GM12891 (cell line): Measurements from ENCODE around the gene IQCF6. TPM values are rescaled to one million over a fixed set of nuclear protein-coding genes. Genes with fewer than 3 reads are reported as not detected.

Experiments used
- DNase-seq: peaks from one replicate; pipeline ENCODE4 v3.0.0; 2011; ENCODE audit warnings: low spot score; ENCODE audit not compliant: insufficient read length
- FAIRE-seq: peaks from 2 replicates; lab custom pipeline; 2011; peaks lifted over from hg19 to GRCh38; lab: Jason Lieb, UNC
- PAX5 ChIP-seq: IDR thresholded peaks from 2 replicates; pipeline ENCODE4 v1.6.1; 2011; ENCODE audit warnings: low read length, moderate library complexity, mild to moderate bottlenecking; ENCODE audit not compliant: insufficient read depth, severe bottlenecking
- POLR2A ChIP-seq: IDR thresholded peaks from 2 replicates; pipeline ENCODE4 v1.6.1; 2011; ENCODE audit warnings: low read depth, low read length, control low read depth
- POLR2AphosphoS5 ChIP-seq: IDR thresholded peaks from 2 replicates; pipeline ENCODE4 v1.6.1; 2011; ENCODE audit warnings: low read depth, low read length, control low read depth
- POU2F2 ChIP-seq: IDR thresholded peaks from 2 replicates; pipeline ENCODE4 v1.6.1; 2011; ENCODE audit warnings: low read depth, mild to moderate bottlenecking, control low read depth, low read length, moderate library complexity
- SPI1 ChIP-seq: IDR thresholded peaks from 2 replicates; pipeline ENCODE4 v1.6.1; 2011; ENCODE audit warnings: low read depth, low read length, control low read depth
- TAF1 ChIP-seq: IDR thresholded peaks from 2 replicates; pipeline ENCODE4 v1.6.1; 2011; ENCODE audit warnings: low read depth, low read length, control low read depth
- polyA plus RNA-seq: library from polyadenylated mRNA; unstranded; fragments of >200 nt; gene quantifications from one replicate; pipeline ENCODE4 v1.2.1, GENCODE V29; 2012; ENCODE audit warnings: low read depth, missing spikeins, inconsistent platforms; ENCODE audit not compliant: missing spikeins

IQCF6 gene
- not detected for polyA plus RNA-seq

GRCh38 chr3:51779137-51779536 lies at the start of gene IQCF6:
TSS of gene IQCF6 (minus strand) at chr3:51779237. CDS start at chr3:51779224, 13 bp downstream.
- DNase-seq = no peak
- TF ChIP-seq PAX5 (no peak), TAF1 (no peak), POLR2A (no peak), SPI1 (no peak), POU2F2 (no peak), POLR2AphosphoS5 (no peak)
- no peak for FAIRE-seq

- no peak for DNase-seq
- TF ChIP-seq POU2F2 (no peak), POLR2A (no peak), TAF1 (no peak), PAX5 (no peak), POLR2AphosphoS5 (no peak), SPI1 (no peak)
- FAIRE-seq = no peak
These were observed 49.3 kb upstream of the IQCF6 start for GRCh38 chr3:51828297-51828696.

- no peak for FAIRE-seq
These were observed 40.8 kb upstream of the IQCF6 start for GRCh38 chr3:51819709-51820406.

GRCh38 chr3:51819151-51819550 lies 40.1 kb upstream of the IQCF6 start:
- TF ChIP-seq PAX5 = no peak
- TF ChIP-seq TAF1 = no peak
- no peak for TF ChIP-seq SPI1
- TF ChIP-seq POLR2A = no peak
- FAIRE-seq (no peak), DNase-seq (no peak)

More at GRCh38 chr3:51819709-51820406, 40.8 kb upstream of the IQCF6 start:
- no peak for DNase-seq
- no peak for TF ChIP-seq SPI1
- no peak for TF ChIP-seq PAX5
- no peak for TF ChIP-seq POLR2AphosphoS5
- TF ChIP-seq POU2F2 = no peak
- TF ChIP-seq POLR2A = no peak
- TF ChIP-seq TAF1 = no peak

- no peak for TF ChIP-seq POLR2A
- no peak for TF ChIP-seq TAF1
- DNase-seq = no peak
- no peak for FAIRE-seq
These were observed 38.3 kb upstream of the IQCF6 start for GRCh38 chr3:51817375-51817774.

- no peak for DNase-seq
- no peak for FAIRE-seq
- TF ChIP-seq POLR2A (no peak), SPI1 (no peak), PAX5 (no peak), POU2F2 (no peak), POLR2AphosphoS5 (no peak), TAF1 (no peak)
These were observed 37.7 kb upstream of the IQCF6 start for GRCh38 chr3:51816723-51817122.

GRCh38 chr3:51815614-51816013 lies 36.6 kb upstream of the IQCF6 start:
- DNase-seq (no peak), FAIRE-seq (no peak)
- no peak for TF ChIP-seq PAX5
- no peak for TF ChIP-seq TAF1
- TF ChIP-seq POU2F2 = no peak
- no peak for TF ChIP-seq POLR2A
- no peak for TF ChIP-seq SPI1
- TF ChIP-seq POLR2AphosphoS5 = no peak

GRCh38 chr3:51814034-51814433 lies 35.0 kb upstream of the IQCF6 start:
- FAIRE-seq (no peak), DNase-seq (no peak)
- TF ChIP-seq POU2F2 (no peak), PAX5 (no peak), POLR2AphosphoS5 (no peak), POLR2A (no peak), SPI1 (no peak), TAF1 (no peak)

GRCh38 chr3:51813539-51813938 lies 34.5 kb upstream of the IQCF6 start:
- TF ChIP-seq PAX5 (no peak), POLR2AphosphoS5 (no peak), POU2F2 (no peak), TAF1 (no peak), SPI1 (no peak), POLR2A (no peak)
- FAIRE-seq = no peak
- DNase-seq = no peak

GRCh38 chr3:51808934-51809333 lies 29.9 kb upstream of the IQCF6 start:
- FAIRE-seq (no peak), DNase-seq (no peak)
- TF ChIP-seq POU2F2 = no peak
